B cell (primary cell): ENCODE results near the gene DHX38. TPM values are rescaled to one million over a fixed set of nuclear protein-coding genes. Genes with fewer than 3 reads are reported as not detected.

ENCODE experiments used
- ATAC-seq: fragments of 200-7000 bp; cut with Tn5 transposase; one replicate; pipeline ENCODE4 v1.10.0; 2021; ENCODE audit warnings: low read depth, mild to moderate bottlenecking, moderate number of reproducible peaks, moderate library complexity
- CTCF ChIA-PET: fragments of 350-600 bp; sonication (Branson Sonifier 250); formaldehyde crosslinking; loops from one replicate; lab custom pipeline; 2021; ENCODE audit warnings: antibody characterized with exemption, inconsistent platforms; lab: Charles Lee
- POLR2A ChIA-PET: fragments of 350-600 bp; sonication (Branson Sonifier 250); formaldehyde crosslinking; loops from one replicate; lab custom pipeline; 2021; ENCODE audit warnings: antibody characterized with exemption; lab: Charles Lee
- DNase-seq: peaks from one replicate; pipeline ENCODE4 v3.0.0; 2013
- H2AFZ ChIP-seq: 2 replicates; pipeline ENCODE4 v1.6.1; 2012; ENCODE audit warnings: mild to moderate bottlenecking, low read depth, low read length; ENCODE audit not compliant: insufficient read depth, poor library complexity, severe bottlenecking
- H3K27ac ChIP-seq, 2 donors: 1 replicate in 1 of 2; 2 replicates in 1 of 2; pipeline ENCODE4 v1.5.1; 2012 to 2013; ENCODE audit warnings: low read length in 2 of 2, mild to moderate bottlenecking in 2 of 2, moderate library complexity in 1 of 2
- H3K27me3 ChIP-seq, 4 experiments: fragments of 200-600 bp in 1 of 4; sonication (generic) in 1 of 4; replicated peaks in 1 of 4; 1 replicate in 2 of 4; 2 replicates in 2 of 4; pipeline versions ENCODE4 v1.6.1 to v1.7.0; 2013 to 2016; ENCODE audit warnings: low read length in 3 of 4, mild to moderate bottlenecking in 2 of 4, mixed read lengths in 1 of 4, moderate library complexity in 1 of 4; ENCODE audit not compliant: insufficient read depth in 4 of 4, control insufficient read depth in 3 of 4; ENCODE audit errors: control extremely low read depth in 1 of 4
- H3K36me3 ChIP-seq, 2 experiments: replicated peaks in 1 of 2; 1 replicate in 1 of 2; 2 replicates in 1 of 2; pipeline versions ENCODE4 v1.6.1 to v1.7.1; 2013; ENCODE audit warnings: low read length in 1 of 2; ENCODE audit not compliant: insufficient read depth in 2 of 2, control insufficient read depth in 1 of 2; ENCODE audit errors: control extremely low read depth in 1 of 2, extremely low read depth in 1 of 2
- H3K4me1 ChIP-seq, 2 donors: fragments of 200-600 bp in 1 of 2; sonication (generic) in 1 of 2; 1 replicate in 1 of 2; 2 replicates in 1 of 2; pipeline versions ENCODE4 v1.5.1 to v1.6.1; 2013 to 2017; ENCODE audit warnings: low read length in 2 of 2; ENCODE audit not compliant: control insufficient read depth in 2 of 2, insufficient read depth in 2 of 2
- H3K4me2 ChIP-seq: replicated peaks from 2 replicates; pipeline ENCODE3; 2012; ENCODE audit warnings: mild to moderate bottlenecking, low read depth, low read length; ENCODE audit not compliant: poor library complexity, severe bottlenecking
- H3K4me3 ChIP-seq, 5 experiments: fragments of 200-600 bp in 1 of 5; sonication (generic) in 1 of 5; 1 replicate in 3 of 5; 2 replicates in 2 of 5; pipeline versions ENCODE4 v1.5.1 to v1.7.0; 2011 to 2016; ENCODE audit warnings: low read length in 4 of 5, mild to moderate bottlenecking in 4 of 5, low read depth in 2 of 5, control low read depth in 1 of 5, moderate library complexity in 1 of 5; ENCODE audit not compliant: insufficient read depth in 1 of 5; ENCODE audit errors: control extremely low read depth in 1 of 5, extremely low read depth in 1 of 5
- H3K79me2 ChIP-seq: fragments of 200-600 bp; sonication (generic); one replicate; pipeline ENCODE4 v1.6.0; 2016; ENCODE audit warnings: low read length; ENCODE audit not compliant: control insufficient read depth, insufficient read depth
- H3K9ac ChIP-seq: fragments of 200-600 bp; sonication (generic); 2 replicates; pipeline ENCODE4 v1.6.1; 2017; ENCODE audit warnings: mild to moderate bottlenecking, low read length, moderate library complexity
- H3K9me3 ChIP-seq, 3 donors: one replicate each; pipeline versions ENCODE4 v1.6.1 to v1.7.1; 2013; ENCODE audit warnings: low read length in 2 of 3; ENCODE audit not compliant: control insufficient read depth in 2 of 3, insufficient read depth in 1 of 3; ENCODE audit errors: control extremely low read depth in 1 of 3
- H4K20me1 ChIP-seq: 2 replicates; pipeline ENCODE4 v1.6.0; 2012; ENCODE audit warnings: mild to moderate bottlenecking, low read length; ENCODE audit not compliant: insufficient read depth, control insufficient read depth, poor library complexity, severe bottlenecking
- H3K27ac Mint-ChIP-seq: one replicate; pipeline ENCODE4 v1.8.0; 2021; ENCODE audit warnings: mixed read lengths
- H3K27me3 Mint-ChIP-seq: one replicate; pipeline ENCODE4 v1.8.0; 2021; ENCODE audit warnings: mixed read lengths
- H3K4me1 Mint-ChIP-seq: one replicate; pipeline ENCODE4 v1.8.0; 2021; ENCODE audit warnings: mixed read lengths
- H3K4me3 Mint-ChIP-seq: one replicate; pipeline ENCODE4 v1.8.0; 2021; ENCODE audit warnings: mixed read lengths
- H3K9me3 Mint-ChIP-seq: one replicate; pipeline ENCODE4 v1.8.0; 2022; ENCODE audit warnings: mixed read lengths; ENCODE audit not compliant: insufficient read depth
- EZH2 ChIP-seq: IDR thresholded peaks from 2 replicates; pipeline ENCODE4 v1.6.1; 2012; ENCODE audit warnings: borderline replicate concordance, low read depth, mild to moderate bottlenecking, moderate library complexity, low read length; ENCODE audit not compliant: insufficient read depth, poor library complexity, severe bottlenecking
- WGBS: methylation state at CpG from one replicate; pipeline ENCODE4 v1.1.5; 2013; ENCODE audit warnings: missing lambda C conversion rate; ENCODE audit not compliant: insufficient coverage; 5-methylcytosine and 5-hydroxymethylcytosine counted together
- intact Hi-C: fragments of 100-400 bp; cut with micrococcal nuclease; formaldehyde crosslinking; loops from one replicate; pipeline ENCODE4 v1.10.0; 2022
- polyA plus RNA-seq: library from polyadenylated mRNA; depleted of rRNA; stranded (reverse); fragments of >200 nt; gene quantifications from 2 replicates; pipeline ENCODE4 v1.2.3, GENCODE V29; 2012
- total RNA-seq, 2 donors: library from RNA; stranded (reverse); fragments of 120-200 nt in 1 of 2; gene quantifications; 1 replicate in 1 of 2; 2 replicates in 1 of 2; pipeline versions ENCODE4 v1.2.3 to v1.2.4, GENCODE V29; 2013 to 2022
- TF ChIP-seq, protein P1 (sequence below): fragments of 200-600 bp; IDR thresholded peaks from one replicate; pipeline ENCODE4 v1.8.0; 2022; ENCODE audit warnings: antibody characterized with exemption, mild to moderate bottlenecking

DHX38 gene
- total and polyA plus RNA-seq, 2 donors (not counting 1 experiment from before 2014, with no cell fraction given) = 98.2 to 114 TPM

GRCh38 chr16:72159801-72160200, 66.2 kb downstream of the DHX38 start:
- no peak for TF ChIP-seq EZH2
- TF ChIP-seq, protein P1, sequence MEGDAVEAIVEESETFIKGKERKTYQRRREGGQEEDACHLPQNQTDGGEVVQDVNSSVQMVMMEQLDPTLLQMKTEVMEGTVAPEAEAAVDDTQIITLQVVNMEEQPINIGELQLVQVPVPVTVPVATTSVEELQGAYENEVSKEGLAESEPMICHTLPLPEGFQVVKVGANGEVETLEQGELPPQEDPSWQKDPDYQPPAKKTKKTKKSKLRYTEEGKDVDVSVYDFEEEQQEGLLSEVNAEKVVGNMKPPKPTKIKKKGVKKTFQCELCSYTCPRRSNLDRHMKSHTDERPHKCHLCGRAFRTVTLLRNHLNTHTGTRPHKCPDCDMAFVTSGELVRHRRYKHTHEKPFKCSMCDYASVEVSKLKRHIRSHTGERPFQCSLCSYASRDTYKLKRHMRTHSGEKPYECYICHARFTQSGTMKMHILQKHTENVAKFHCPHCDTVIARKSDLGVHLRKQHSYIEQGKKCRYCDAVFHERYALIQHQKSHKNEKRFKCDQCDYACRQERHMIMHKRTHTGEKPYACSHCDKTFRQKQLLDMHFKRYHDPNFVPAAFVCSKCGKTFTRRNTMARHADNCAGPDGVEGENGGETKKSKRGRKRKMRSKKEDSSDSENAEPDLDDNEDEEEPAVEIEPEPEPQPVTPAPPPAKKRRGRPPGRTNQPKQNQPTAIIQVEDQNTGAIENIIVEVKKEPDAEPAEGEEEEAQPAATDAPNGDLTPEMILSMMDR = no peak
- Histone ChIP-seq H3K4me3 (no peak overlapping the region), H2AFZ (no peak overlapping the region), H3K27me3 (no peaks in the 10 kb centered on the region), H3K79me2 (no peaks in the 10 kb centered on the region), H3K27ac (no peak overlapping the region), H3K4me2 (no peak overlapping the region), H3K4me1 (no peaks in the 10 kb centered on the region), H3K9ac (no peak overlapping the region), H4K20me1 (no peaks in the 10 kb centered on the region), H3K9me3 (no peaks in the 10 kb centered on the region), H3K36me3 (peaks cover 0 to 3% of the 10 kb centered on the region in 2 experiments)
- H3K9me3 Mint-ChIP-seq = peaks cover 2% of the 10 kb centered on the region
- intact Hi-C loops = no loop called here
- CTCF ChIA-PET = no interaction called here
- H3K4me1 Mint-ChIP-seq = no peaks in the 10 kb centered on the region
- 100% methylated on average over 1 of the region's 2 CpGs for WGBS
- POLR2A ChIA-PET = no interaction called here
- ATAC-seq (no peak), DNase-seq (no peak)
- no peak overlapping the region for H3K4me3 Mint-ChIP-seq
- no peak overlapping the region for H3K27ac Mint-ChIP-seq
- no peaks in the 10 kb centered on the region for H3K27me3 Mint-ChIP-seq

GRCh38 chr16:72162105-72162692, 68.6 kb downstream of the DHX38 start:
- Histone ChIP-seq H3K9me3 (no peaks in the 10 kb centered on the region), H2AFZ (no peak overlapping the region), H3K27me3 (no peaks in the 10 kb centered on the region), H3K4me1 (no peaks in the 10 kb centered on the region), H3K79me2 (no peaks in the 10 kb centered on the region), H3K9ac (no peak overlapping the region), H3K4me3 (no peak overlapping the region), H3K4me2 (no peak overlapping the region), H3K36me3 (peaks cover 0 to 3% of the 10 kb centered on the region in 2 experiments), H4K20me1 (no peaks in the 10 kb centered on the region), H3K27ac (no peak overlapping the region)
- H3K27me3 Mint-ChIP-seq = no peaks in the 10 kb centered on the region
- no peak for DNase-seq
- ChIA-PET POLR2A (no interaction called here), CTCF (no interaction called here)
- no peak overlapping the region for H3K27ac Mint-ChIP-seq
- no peak for ATAC-seq
- no CpG with 5 or more reads among the region's 6 CpGs for WGBS
- TF ChIP-seq, protein P1 = no peak
- no peak for TF ChIP-seq EZH2
- no peak overlapping the region for H3K4me3 Mint-ChIP-seq
- no peaks in the 10 kb centered on the region for H3K4me1 Mint-ChIP-seq
- intact Hi-C loops = no loop called here
- peaks cover 2% of the 10 kb centered on the region for H3K9me3 Mint-ChIP-seq

Other genes with a start within 250 kb of the DHX38 start
- gene ATXN1L, start 247.9 kb upstream of the DHX38 start, total RNA-seq = 38.4 and 39.5 TPM in 2 replicates
- 21.3 and 43.4 TPM in 2 replicates for gene ATXN1L, start 247.9 kb upstream of the DHX38 start, polyA plus RNA-seq
- gene ZNF821, start 209.7 kb upstream of the DHX38 start, total RNA-seq = 31.2 and 35.6 TPM in 2 replicates
- gene ZNF821, start 209.7 kb upstream of the DHX38 start, polyA plus RNA-seq = 35.8 and 38.1 TPM in 2 replicates
- gene IST1, start 198.3 kb upstream of the DHX38 start, total RNA-seq = 268 and 302 TPM in 2 replicates
- gene IST1, start 198.3 kb upstream of the DHX38 start, polyA plus RNA-seq = 182 and 318 TPM in 2 replicates
- gene PKD1L3, start 93.4 kb upstream of the DHX38 start, total RNA-seq = not detected in 2 replicates
- gene PKD1L3, start 93.4 kb upstream of the DHX38 start, polyA plus RNA-seq = 0.06 and 0.07 TPM in 2 replicates
- 11.3 and 14.7 TPM in 2 replicates for gene DHODH, start 85.1 kb upstream of the DHX38 start, total RNA-seq
- 6.4 and 7.4 TPM in 2 replicates for gene DHODH, start 85.1 kb upstream of the DHX38 start, polyA plus RNA-seq
- gene HP, start 39.3 kb upstream of the DHX38 start, total RNA-seq = not detected in 2 replicates
- gene HP, start 39.3 kb upstream of the DHX38 start, polyA plus RNA-seq = not detected in 2 replicates
- gene HPR, start 30.6 kb upstream of the DHX38 start, total RNA-seq = not detected in 2 replicates
- not detected in 2 replicates for gene HPR, start 30.6 kb upstream of the DHX38 start, polyA plus RNA-seq
- gene TXNL4B, start 227 bp upstream of the DHX38 start, total RNA-seq = 15.4 and 16.1 TPM in 2 replicates
- gene TXNL4B, start 227 bp upstream of the DHX38 start, polyA plus RNA-seq = 9.9 and 11.9 TPM in 2 replicates
- 9.5 and 9.7 TPM in 2 replicates for gene PMFBP1, start 78.3 kb downstream of the DHX38 start, total RNA-seq
- gene PMFBP1, start 78.3 kb downstream of the DHX38 start, polyA plus RNA-seq = 1.2 and 1.9 TPM in 2 replicates